ENCODE data around the gene PCDH15. TPM values are rescaled to one million over a fixed set of nuclear protein-coding genes. Genes with fewer than 3 reads are reported as not detected.
"Not testable (repeated sequence)": the region's sequence is repeated elsewhere in the genome, so short reads cannot be mapped to it uniquely, and the experiment has no call there.

PCDH15 gene
- total RNA-seq, 2 donors from 2014 or later, result 0.27 TPM; not detected in 1

GRCh38 chr10:54594289-54594688, 206.7 kb downstream of the PCDH15 start:
- no peak for ATAC-seq
- intact Hi-C loops (cut with DNase I, micrococcal nuclease), result no loop called here
- no peak for DNase-seq

- no peak for DNase-seq
- intact Hi-C loops (cut with DNase I, micrococcal nuclease), result no loop called here
- no peak for ATAC-seq
Measured at GRCh38 chr10:54587971-54588370, 213.1 kb downstream of the PCDH15 start.

GRCh38 chr10:54585572-54585971, 215.5 kb downstream of the PCDH15 start:
- ATAC-seq, result no peak
- DNase-seq, result no peak
- intact Hi-C loops (cut with DNase I, micrococcal nuclease), result no loop called here

DNA sequence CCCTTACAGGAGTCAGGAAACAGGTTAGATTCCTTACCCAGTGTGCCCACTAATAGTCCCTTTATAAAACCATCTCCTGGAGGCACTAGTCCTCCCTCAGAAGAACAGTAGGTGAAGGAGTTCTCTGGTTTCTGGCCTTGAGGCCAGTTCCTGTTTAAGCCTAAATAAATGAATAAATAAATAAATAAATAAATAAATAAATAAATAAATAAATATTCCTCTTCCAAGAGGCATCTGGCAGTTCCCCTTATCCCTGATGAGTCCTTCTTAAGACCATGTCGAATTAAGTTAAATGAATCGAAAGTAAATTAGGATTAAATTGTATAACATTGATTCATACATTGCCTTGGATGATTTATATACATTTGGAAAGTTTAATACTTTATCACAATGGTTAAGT, 223.3 kb downstream of the PCDH15 start:
- ATAC-seq, result no peak
- intact Hi-C loops (cut with DNase I, micrococcal nuclease), result no loop called here
- DNase-seq, result no peak

DNA sequence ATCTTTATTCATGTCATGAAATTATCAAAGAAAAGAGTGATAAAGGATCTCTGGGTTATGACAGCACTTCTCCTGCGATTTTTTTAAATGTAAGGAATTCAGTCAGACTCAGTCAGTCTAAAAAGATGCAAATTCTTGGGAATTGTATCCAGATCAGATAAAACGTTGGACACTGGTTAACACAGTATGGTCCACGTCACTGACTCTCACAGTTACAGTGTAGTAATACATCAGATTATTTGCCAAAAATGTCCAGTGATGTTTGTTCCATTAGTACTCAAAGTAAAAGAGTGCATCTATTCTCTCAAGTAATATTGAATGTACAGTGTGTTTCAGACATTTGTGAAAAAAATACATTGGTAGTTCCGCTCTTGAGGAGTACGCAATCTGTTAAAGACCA, 224.5 kb downstream of the PCDH15 start:
- DNase-seq (no peak), ATAC-seq (no peak)
- intact Hi-C loops (cut with DNase I, micrococcal nuclease), result no loop called here

DNA sequence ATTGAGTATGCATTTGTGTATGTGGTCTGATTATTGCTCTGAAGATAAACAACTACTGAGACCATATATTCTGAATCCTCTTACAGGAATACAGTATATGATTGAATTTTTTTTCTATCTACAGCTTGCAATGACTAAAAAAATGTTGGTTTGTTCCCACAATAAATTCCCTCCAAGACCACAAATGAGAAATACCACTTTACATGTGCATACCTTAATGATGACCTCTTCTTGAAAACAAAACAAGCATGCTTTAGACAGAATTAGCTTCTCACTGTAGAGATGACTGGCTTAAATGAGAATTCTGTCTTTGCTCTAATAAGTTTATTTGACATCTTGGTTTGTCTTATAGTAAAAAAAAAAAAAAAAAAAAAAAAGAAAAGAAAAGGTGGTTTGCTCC, 241.5 kb downstream of the PCDH15 start:
- DNase-seq, result no peak
- no peak for ATAC-seq
- intact Hi-C loops (cut with DNase I, micrococcal nuclease), result no loop called here

GRCh38 chr10:54554028-54554427, 247.0 kb downstream of the PCDH15 start:
- intact Hi-C loops (cut with DNase I, micrococcal nuclease), result no loop called here
- ATAC-seq (no peak), DNase-seq (no peak)

GRCh38 chr10:54550016-54550415, 251.0 kb downstream of the PCDH15 start:
- ATAC-seq (no peak), DNase-seq (no peak)
- intact Hi-C loops (cut with DNase I, micrococcal nuclease), result no loop called here

- ATAC-seq, result no peak
- DNase-seq, result no peak
- intact Hi-C loops (cut with DNase I, micrococcal nuclease), result no loop called here
Measured at GRCh38 chr10:54531296-54531695, 269.7 kb downstream of the PCDH15 start.

GRCh38 chr10:54530299-54530698, 270.7 kb downstream of the PCDH15 start:
- DNase-seq, result no peak
- no peak for ATAC-seq
- intact Hi-C loops (cut with DNase I, micrococcal nuclease), result no loop called here

GRCh38 chr10:54525816-54526215, 275.2 kb downstream of the PCDH15 start:
- ATAC-seq (no peak), DNase-seq (no peak)
- intact Hi-C loops (cut with DNase I, micrococcal nuclease), result no loop called here

GRCh38 chr10:54515244-54515643, 285.8 kb downstream of the PCDH15 start:
- intact Hi-C loops (cut with DNase I, micrococcal nuclease); ATAC-seq; DNase-seq: not testable (repeated sequence)

GRCh38 chr10:54503863-54504262, 297.2 kb downstream of the PCDH15 start:
- ATAC-seq, result no peak
- intact Hi-C loops (cut with DNase I, micrococcal nuclease), result no loop called here
- DNase-seq, result no peak

DNA sequence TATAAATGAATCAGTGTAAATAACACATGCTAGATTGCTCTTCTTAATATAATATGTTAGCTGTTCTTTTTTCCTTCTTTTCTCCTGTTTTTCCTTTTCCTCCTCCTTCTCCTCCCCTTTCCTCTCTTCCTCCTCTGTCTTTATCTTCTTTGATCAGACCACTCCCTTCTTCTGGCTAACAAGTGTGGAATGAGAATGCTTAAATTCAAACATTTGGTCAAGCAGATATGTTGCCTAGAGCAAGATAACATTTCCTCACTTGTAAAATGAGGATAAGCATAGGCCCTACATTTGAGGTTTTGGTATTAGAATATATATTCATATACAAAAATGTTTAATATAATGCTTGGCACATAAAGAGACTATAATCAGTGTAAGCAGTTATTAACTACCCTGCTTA, 299.1 kb downstream of the PCDH15 start:
- intact Hi-C loops (cut with DNase I, micrococcal nuclease), result no loop called here
- ATAC-seq (no peak), DNase-seq (no peak)

DNA sequence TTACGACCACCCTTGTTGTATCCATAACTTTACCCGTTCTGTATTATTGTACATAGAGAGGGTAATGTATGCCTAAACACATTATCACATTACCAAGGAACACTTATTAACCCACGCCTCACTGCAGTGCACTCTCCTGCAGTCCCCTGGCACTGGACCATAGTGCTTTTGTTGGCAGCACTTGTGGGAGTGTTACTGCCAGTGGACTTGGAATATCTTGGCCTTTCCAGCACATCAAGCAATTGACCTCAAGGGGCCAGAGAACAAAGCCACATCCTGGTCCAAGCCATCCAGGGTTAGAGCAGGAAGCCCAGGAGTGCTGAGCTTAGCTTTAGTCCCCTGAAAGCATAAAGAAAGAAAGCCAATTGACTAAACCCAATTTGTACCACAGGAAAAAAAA, 304.2 kb downstream of the PCDH15 start:
- intact Hi-C loops (cut with DNase I, micrococcal nuclease), result no loop called here
- DNase-seq (no peak), ATAC-seq (no peak)

DNA sequence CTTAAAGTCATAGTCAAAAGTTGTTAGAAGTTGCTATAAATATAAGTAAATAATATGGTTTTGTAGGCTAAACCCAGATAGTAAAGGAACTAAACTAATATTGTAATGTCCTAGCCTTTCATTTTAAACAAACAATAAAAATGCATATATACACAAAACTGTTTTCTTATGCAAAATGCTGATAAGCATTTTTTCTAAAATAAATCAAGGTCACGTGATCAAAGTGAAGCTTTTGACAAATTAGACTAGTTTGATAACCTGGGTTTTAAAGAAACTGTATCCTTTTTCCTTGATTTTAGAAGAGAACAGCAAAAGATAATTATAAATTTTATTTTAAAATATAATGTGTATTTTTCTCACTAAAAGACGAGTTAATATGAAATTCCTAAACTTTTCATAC, 313.3 kb downstream of the PCDH15 start:
- DNase-seq (no peak), ATAC-seq (no peak)
- intact Hi-C loops (cut with DNase I, micrococcal nuclease), result no loop called here

- no peak for ATAC-seq
- no peak for DNase-seq
- intact Hi-C loops (cut with DNase I, micrococcal nuclease), result no loop called here
Measured at GRCh38 chr10:54485971-54486370, 315.1 kb downstream of the PCDH15 start.

DNA sequence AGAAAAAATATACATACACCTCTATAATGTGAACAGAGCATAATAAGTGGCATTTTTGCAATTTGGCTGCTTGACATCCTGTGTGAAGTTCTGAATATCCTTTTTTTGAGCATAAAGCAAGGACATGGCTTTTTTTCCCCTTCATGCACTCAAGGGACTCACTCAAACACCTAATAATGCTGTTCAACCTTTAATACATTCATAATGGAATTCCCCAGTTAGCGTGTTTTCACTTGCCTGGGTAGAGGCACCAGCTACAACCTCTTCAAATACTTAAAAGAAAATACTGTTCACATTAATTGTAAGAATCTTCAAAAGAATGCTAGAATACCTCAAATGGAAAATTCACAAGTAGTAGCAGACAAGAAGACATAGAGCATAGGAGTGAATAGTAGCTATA, 316.8 kb downstream of the PCDH15 start:
- ATAC-seq (no peak), DNase-seq (no peak)
- intact Hi-C loops (cut with DNase I, micrococcal nuclease), result no loop called here

- ATAC-seq (no peak), DNase-seq (no peak)
- intact Hi-C loops (cut with DNase I, micrococcal nuclease), result no loop called here
Measured at GRCh38 chr10:54478601-54479000, 322.4 kb downstream of the PCDH15 start.

DNA sequence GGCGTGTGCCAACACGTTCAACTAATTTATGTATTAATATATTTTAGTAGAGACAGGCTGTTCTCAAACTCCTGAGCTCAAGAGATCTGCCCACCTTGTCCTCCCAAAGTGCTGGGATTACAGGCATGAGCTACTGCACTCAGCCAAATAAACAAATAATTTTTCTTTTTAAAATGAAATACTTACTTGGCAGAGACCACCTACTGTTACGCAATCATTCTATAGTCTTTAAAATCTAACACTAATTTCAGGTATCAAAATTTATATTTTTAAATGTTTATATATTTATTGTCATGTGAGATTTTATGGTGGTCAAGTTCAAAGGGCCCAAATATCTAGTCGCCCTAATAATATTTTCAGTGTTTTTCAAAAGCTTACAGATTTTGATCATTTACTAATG, 323.3 kb downstream of the PCDH15 start:
- intact Hi-C loops (cut with DNase I, micrococcal nuclease), result no loop called here
- no peak for DNase-seq
- ATAC-seq, result no peak

DNA sequence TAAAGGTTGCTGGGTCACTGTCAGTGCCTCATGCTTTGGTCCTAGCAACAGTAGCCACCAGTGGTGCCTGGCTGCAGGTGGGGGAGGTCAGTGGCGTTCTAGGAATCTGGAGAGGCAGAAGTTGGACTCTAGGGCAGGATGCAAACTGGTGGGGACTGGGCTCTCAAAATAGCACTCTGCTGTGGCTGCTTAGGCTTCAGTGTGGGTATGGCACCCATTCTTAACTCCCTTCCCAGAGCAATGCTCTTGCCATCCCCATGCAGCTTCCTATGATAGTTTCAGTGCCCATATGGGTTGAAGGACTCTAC, 330.8 kb downstream of the PCDH15 start:
- intact Hi-C loops (cut with DNase I, micrococcal nuclease), result no loop called here
- no peak for DNase-seq
- no peak for ATAC-seq
